Measurements from ENCODE around the gene TM4SF5. TPM values are rescaled to one million over a fixed set of nuclear protein-coding genes. Genes with fewer than 3 reads are reported as not detected.

Gene TM4SF5
- polyA plus RNA-seq, 1 experiment = not detected

- H3K4me3 ChIP-seq (ENCODE audit: low read depth, low read length) = no peak overlapping the region
- ChIA-PET POLR2A (no interaction called here), CTCF (no interaction called here)
- no peak for DNase-seq (ENCODE audit: low read depth, low spot score)
- H3K27me3 ChIP-seq (ENCODE audit: control insufficient read depth, insufficient read depth, low read length) = no peaks in the 10 kb centered on the region
- no peak for TF ChIP-seq CTCF (IDR thresholded peaks at IDR 0.05; ENCODE audit: low read depth, low read length)
- H3K27ac ChIP-seq (ENCODE audit: low read depth, low read length) = no peak overlapping the region
- no peaks in the 10 kb centered on the region; the same call in 1 of the 2 replicates for H3K9me3 ChIP-seq (ENCODE audit: control insufficient read depth, insufficient read depth, low read length)
These were observed 23.5 kb downstream of the TM4SF5 start for GRCh38 chr17:4795168-4795567.

GRCh38 chr17:4796552-4796920, 24.9 kb downstream of the TM4SF5 start:
- Histone ChIP-seq H3K27ac (ENCODE audit: low read depth, low read length) (peak overlapping the region; percentile 31), H3K9me3 (ENCODE audit: control insufficient read depth, insufficient read depth, low read length) (no peaks in the 10 kb centered on the region; the same call in 1 of the 2 replicates), H3K4me3 (ENCODE audit: low read depth, low read length) (peak overlapping the region; percentile 100), H3K27me3 (ENCODE audit: control insufficient read depth, insufficient read depth, low read length) (no peaks in the 10 kb centered on the region)
- no peak for TF ChIP-seq CTCF (IDR thresholded peaks at IDR 0.05; ENCODE audit: low read depth, low read length)
- POLR2A ChIA-PET = interaction anchor here (0.7 to 1.7 kb wide), 7 partner anchors 9 to 144 kb away, joined by 3 to 18 read pairs (median 4); partner anchors contain the start of genes ARRB2, PLD2, RNF167 and SLC25A11
- CTCF ChIA-PET = interaction anchor here (0.7 to 1.2 kb wide), 2 partner anchors 35 to 107 kb away, joined by 3 read pairs; partner anchors contain the start of gene CHRNE
- DNase-seq (ENCODE audit: low read depth, low spot score) = no peak

GRCh38 chr17:4800462-4801196, 28.9 kb downstream of the TM4SF5 start:
- no peaks in the 10 kb centered on the region for H3K9me3 ChIP-seq (ENCODE audit: control insufficient read depth, insufficient read depth, low read length)
- no peak overlapping the region for H3K4me3 ChIP-seq (ENCODE audit: low read depth, low read length)
- ChIA-PET CTCF (no interaction called here), POLR2A (no interaction called here)
- TF ChIP-seq CTCF (IDR thresholded peaks at IDR 0.05; ENCODE audit: low read depth, low read length) = no peak
- DNase-seq (ENCODE audit: low read depth, low spot score) = no peak
- H3K27ac ChIP-seq (ENCODE audit: low read depth, low read length) = no peak overlapping the region
- H3K27me3 ChIP-seq (ENCODE audit: control insufficient read depth, insufficient read depth, low read length) = no peaks in the 10 kb centered on the region

- Histone ChIP-seq H3K4me3 (ENCODE audit: low read depth, low read length) (no peak within 1 kb of the TSS), H3K27me3 (ENCODE audit: control insufficient read depth, insufficient read depth, low read length) (no peaks in the 10 kb centered on the region), H3K9me3 (ENCODE audit: control insufficient read depth, insufficient read depth, low read length) (no peaks in the 10 kb centered on the region; the same call in 1 of the 2 replicates), H3K27ac (ENCODE audit: low read depth, low read length) (no peak within 1 kb of the TSS)
- CTCF ChIA-PET = no interaction called here
- no peak for DNase-seq (ENCODE audit: low read depth, low spot score)
- POLR2A ChIA-PET = no interaction called here
- no peak for TF ChIP-seq CTCF (IDR thresholded peaks at IDR 0.05; ENCODE audit: low read depth, low read length)
These were observed 30.5 kb downstream of the TM4SF5 start, which contains the start of gene C17orf114 for GRCh38 chr17:4802228-4802627. TSS of gene C17orf114 (minus strand) at chr17:4802328.

GRCh38 chr17:4806456-4806776, 34.7 kb downstream of the TM4SF5 start:
- Histone ChIP-seq H3K4me3 (ENCODE audit: low read depth, low read length) (peak overlapping the region; percentile 71), H3K9me3 (ENCODE audit: control insufficient read depth, insufficient read depth, low read length) (no peaks in the 10 kb centered on the region; the same call in 1 of the 2 replicates), H3K27ac (ENCODE audit: low read depth, low read length) (no peak overlapping the region), H3K27me3 (ENCODE audit: control insufficient read depth, insufficient read depth, low read length) (no peaks in the 10 kb centered on the region)
- no peak for DNase-seq (ENCODE audit: low read depth, low spot score)
- ChIA-PET CTCF (interaction anchor here (2.3 kb wide), 1 partner anchor 16 kb away, joined by 9 read pairs; no protein-coding TSS in a partner anchor), POLR2A (interaction anchor here (0.5 to 2.8 kb wide), 7 partner anchors 10 to 120 kb away, joined by 3 to 18 read pairs (median 5); partner anchors contain the start of genes ARRB2 and PSMB6)
- no peak for TF ChIP-seq CTCF (IDR thresholded peaks at IDR 0.05; ENCODE audit: low read depth, low read length)

Data from AG04450 (cell line).